PC-3 (cell line): ENCODE measurements around the gene PRDM5. TPM values are rescaled to one million over a fixed set of nuclear protein-coding genes. Genes with fewer than 3 reads are reported as not detected.

ENCODE experiments used
- ATAC-seq: fragments of 200-7000 bp; cut with Tn5 transposase; 2 replicates; pipeline ENCODE4 v1.9.1; 2020; ENCODE audit warnings: mild to moderate bottlenecking, moderate library complexity
- BruUV-seq: library from RNA; stranded (reverse); fragments of 400-500 nt; replicated peaks from 2 replicates; lab custom pipeline; 2021; lab: Mats Ljungman, UMichigan
- CTCF ChIA-PET: fragments of 300-600 bp; sonication (Branson Sonifier 250); formaldehyde crosslinking; loops from one replicate; lab custom pipeline; 2022; ENCODE audit warnings: antibody characterized with exemption; lab: Charles Lee
- POLR2A ChIA-PET: fragments of 300-600 bp; sonication (Branson Sonifier 250); formaldehyde crosslinking; loops from one replicate; lab custom pipeline; 2022; ENCODE audit warnings: antibody characterized with exemption; ENCODE audit not compliant: unreplicated experiment; lab: Charles Lee
- DNase-seq: peaks from one replicate; pipeline ENCODE4 v3.0.0-alpha.2; 2015
- H2AFZ ChIP-seq: fragments of 300-600 bp; sonication (generic); 2 replicates; pipeline ENCODE4 v1.6.0; 2016; ENCODE audit warnings: antibody characterized with exemption, low read length
- H3F3A ChIP-seq: fragments of 300-600 bp; sonication (generic); one replicate; pipeline ENCODE4 v1.6.0; 2017; ENCODE audit warnings: antibody characterized with exemption, low read length, control low read depth, mild to moderate bottlenecking; ENCODE audit not compliant: unreplicated experiment
- H3K27ac ChIP-seq: fragments of 300-600 bp; sonication (generic); 2 replicates; pipeline ENCODE4 v1.5.1; 2016; ENCODE audit warnings: mild to moderate bottlenecking, low read length
- H3K27me3 ChIP-seq: fragments of 300-600 bp; sonication (generic); 2 replicates; pipeline ENCODE4 v1.6.1; 2016; ENCODE audit warnings: low read length, mixed read lengths
- H3K36me3 ChIP-seq: fragments of 300-600 bp; sonication (generic); 2 replicates; pipeline ENCODE4 v1.6.1; 2016; ENCODE audit warnings: low read depth, mixed run types, low read length, mixed read lengths
- H3K4me1 ChIP-seq: fragments of 300-600 bp; sonication (generic); 2 replicates; pipeline ENCODE4 v1.5.1; 2016; ENCODE audit warnings: low read length; ENCODE audit not compliant: insufficient read depth
- H3K4me2 ChIP-seq: fragments of 300-600 bp; sonication (generic); 2 replicates; pipeline ENCODE4 v1.6.0; 2016; ENCODE audit warnings: low read length
- H3K4me3 ChIP-seq: fragments of 300-600 bp; sonication (generic); 2 replicates; pipeline ENCODE4 v1.5.1; 2016; ENCODE audit warnings: mild to moderate bottlenecking, low read length, mixed read lengths
- H3K79me2 ChIP-seq: fragments of 300-600 bp; sonication (generic); 2 replicates; pipeline ENCODE4 v1.6.1; 2017; ENCODE audit warnings: low read length, mixed read lengths
- H3K9ac ChIP-seq: fragments of 300-600 bp; sonication (generic); 2 replicates; pipeline ENCODE4 v1.6.0; 2016; ENCODE audit warnings: mild to moderate bottlenecking, low read length
- H3K9me2 ChIP-seq: fragments of 300-600 bp; sonication (generic); replicated peaks from 2 replicates; pipeline ENCODE4 v1.6.1; 2016; ENCODE audit warnings: mixed run types, low read length, mixed read lengths
- H3K9me3 ChIP-seq: fragments of 300-600 bp; sonication (generic); 2 replicates; pipeline ENCODE4 v1.6.1; 2016; ENCODE audit warnings: low read length, mixed read lengths
- H4K20me1 ChIP-seq: fragments of 300-600 bp; sonication (generic); 2 replicates; pipeline ENCODE4 v1.6.1; 2016; ENCODE audit warnings: low read length, mixed read lengths
- CTCF ChIP-seq: fragments of 300-600 bp; sonication (generic); conservative IDR thresholded peaks from 2 replicates; pipeline ENCODE4 v1.5.1; 2017; ENCODE audit warnings: antibody characterized with exemption, low read depth, mild to moderate bottlenecking, low read length
- EZH2 ChIP-seq: fragments of 300-600 bp; sonication (generic); IDR thresholded peaks from one replicate; pipeline ENCODE4 v1.6.1; 2017; ENCODE audit warnings: antibody characterized with exemption, mild to moderate bottlenecking, low read length; ENCODE audit not compliant: unreplicated experiment
- EZH2phosphoT487 ChIP-seq: fragments of 300-600 bp; sonication (generic); IDR thresholded peaks from 2 replicates; pipeline ENCODE4 v1.6.1; 2018; ENCODE audit warnings: mild to moderate bottlenecking, antibody characterized with exemption, low read length, borderline replicate concordance
- intact Hi-C: fragments of 100-400 bp; cut with micrococcal nuclease; formaldehyde crosslinking; loops from 2 replicates; pipeline ENCODE4 v1.9.0; 2023
- total RNA-seq: library from RNA; depleted of rRNA; stranded (reverse); fragments of >200 nt; gene quantifications from 2 replicates; pipeline ENCODE4 v1.2.3, GENCODE V29; 2014

The PRDM5 gene
- total RNA-seq, 1 experiment from 2014 or later = 2.4 TPM

GRCh38 chr4:120775431-120775830 lies 147.1 kb downstream of the PRDM5 start:
- no peaks in the 10 kb centered on the region for H4K20me1 ChIP-seq
- CTCF ChIA-PET = no interaction called here
- H3K36me3 ChIP-seq = no peaks in the 10 kb centered on the region
- no peak overlapping the region for H3K9ac ChIP-seq
- BruUV-seq = no TSS peak
- H3K4me1 ChIP-seq = no peaks in the 10 kb centered on the region
- H3K27me3 ChIP-seq = no peaks in the 10 kb centered on the region
- H3K27ac ChIP-seq = no peak overlapping the region
- no peak overlapping the region for H2AFZ ChIP-seq
- no peaks in the 10 kb centered on the region for H3K9me3 ChIP-seq
- intact Hi-C loops = no loop called here
- H3F3A ChIP-seq = no peaks in the 10 kb centered on the region
- H3K4me2 ChIP-seq = no peak overlapping the region
- TF ChIP-seq EZH2 (no peak), CTCF (no peak), EZH2phosphoT487 (no peak)
- H3K4me3 ChIP-seq = no peak overlapping the region
- POLR2A ChIA-PET = no interaction called here
- no peaks in the 10 kb centered on the region for H3K79me2 ChIP-seq
- no peak for ATAC-seq
- no peaks in the 10 kb centered on the region for H3K9me2 ChIP-seq
- DNase-seq = no peak

- no peak overlapping the region for H3K4me3 ChIP-seq
- no peak for ATAC-seq
- no peak overlapping the region for H2AFZ ChIP-seq
- H3K27me3 ChIP-seq = no peaks in the 10 kb centered on the region
- no peaks in the 10 kb centered on the region for H4K20me1 ChIP-seq
- TF ChIP-seq EZH2phosphoT487 = no peak
- no peak for TF ChIP-seq EZH2
- TF ChIP-seq CTCF = no peak
- no TSS peak for BruUV-seq
- no peaks in the 10 kb centered on the region for H3K36me3 ChIP-seq
- ChIA-PET POLR2A (no interaction called here), CTCF (no interaction called here)
- H3K79me2 ChIP-seq = no peaks in the 10 kb centered on the region
- H3F3A ChIP-seq = no peaks in the 10 kb centered on the region
- intact Hi-C loops = no loop called here
- no peaks in the 10 kb centered on the region for H3K9me3 ChIP-seq
- no peak overlapping the region for H3K4me2 ChIP-seq
- H3K27ac ChIP-seq = no peak overlapping the region
- no peaks in the 10 kb centered on the region for H3K9me2 ChIP-seq
- H3K9ac ChIP-seq = no peak overlapping the region
- no peaks in the 10 kb centered on the region for H3K4me1 ChIP-seq
- DNase-seq = no peak
These were observed 148.9 kb downstream of the PRDM5 start for GRCh38 chr4:120773641-120774040.

DNA sequence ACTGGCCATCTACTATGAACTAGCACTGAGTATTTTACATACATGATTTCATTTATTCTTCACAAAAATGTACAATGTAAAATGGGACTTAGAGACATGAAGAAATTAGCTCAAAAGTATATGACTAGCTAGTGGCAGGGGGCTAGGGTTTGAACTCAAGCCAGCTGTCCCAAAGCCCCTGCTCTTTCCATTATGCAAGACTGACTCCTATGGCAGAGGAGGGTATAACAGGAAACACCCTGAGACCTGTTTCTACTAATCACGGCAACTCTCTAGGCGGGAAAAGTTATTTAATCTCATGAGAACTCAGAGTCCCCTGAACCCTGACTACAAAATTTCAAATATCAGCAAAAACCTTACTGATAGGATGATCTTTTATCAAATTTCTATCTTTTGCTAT lies 150.6 kb downstream of the PRDM5 start:
- no peak for ATAC-seq
- DNase-seq = peak; percentile 3
- Histone ChIP-seq H3K9me2 (no peaks in the 10 kb centered on the region), H3K36me3 (no peaks in the 10 kb centered on the region), H4K20me1 (no peaks in the 10 kb centered on the region), H3K4me3 (no peak overlapping the region), H3K9me3 (no peaks in the 10 kb centered on the region), H3F3A (no peaks in the 10 kb centered on the region), H3K4me2 (no peak overlapping the region), H2AFZ (no peak overlapping the region), H3K79me2 (no peaks in the 10 kb centered on the region), H3K27ac (no peak overlapping the region), H3K27me3 (no peaks in the 10 kb centered on the region), H3K9ac (no peak overlapping the region), H3K4me1 (no peaks in the 10 kb centered on the region)
- TF ChIP-seq EZH2 = no peak
- TF ChIP-seq CTCF = no peak; the same call in 1 of the 2 replicates
- TF ChIP-seq EZH2phosphoT487 = no peak
- intact Hi-C loops = no loop called here
- ChIA-PET CTCF (no interaction called here), POLR2A (no interaction called here)
- BruUV-seq = no TSS peak
